ENCODE results near the gene REC114.
A peak's percentile ranks its signal among the peaks of the same experiment; 100 is the strongest.
"Not testable (repeated sequence)": the region's sequence is repeated elsewhere in the genome, so short reads cannot be mapped to it uniquely, and the experiment has no call there.

Gene REC114

DNA sequence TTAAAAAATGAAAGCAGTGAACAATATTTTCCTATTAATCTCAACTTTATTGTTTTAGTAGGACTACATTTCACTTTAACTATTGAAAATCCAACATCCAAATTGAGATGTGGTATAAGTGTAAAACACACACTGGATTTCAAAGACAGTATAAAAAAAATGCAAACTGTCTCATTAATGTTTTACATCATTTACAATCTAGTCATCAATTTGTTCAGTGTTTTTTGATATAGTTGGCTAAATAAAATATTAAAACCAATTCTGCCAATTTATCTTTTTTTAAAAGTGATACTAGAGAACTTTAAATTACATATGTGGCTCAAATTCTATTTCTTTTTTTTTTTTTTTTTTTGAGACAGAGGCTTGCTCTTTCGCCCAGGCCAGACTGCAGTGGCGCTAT, 95.2 kb downstream of the REC114 start:
- no peak for DNase-seq

DNA sequence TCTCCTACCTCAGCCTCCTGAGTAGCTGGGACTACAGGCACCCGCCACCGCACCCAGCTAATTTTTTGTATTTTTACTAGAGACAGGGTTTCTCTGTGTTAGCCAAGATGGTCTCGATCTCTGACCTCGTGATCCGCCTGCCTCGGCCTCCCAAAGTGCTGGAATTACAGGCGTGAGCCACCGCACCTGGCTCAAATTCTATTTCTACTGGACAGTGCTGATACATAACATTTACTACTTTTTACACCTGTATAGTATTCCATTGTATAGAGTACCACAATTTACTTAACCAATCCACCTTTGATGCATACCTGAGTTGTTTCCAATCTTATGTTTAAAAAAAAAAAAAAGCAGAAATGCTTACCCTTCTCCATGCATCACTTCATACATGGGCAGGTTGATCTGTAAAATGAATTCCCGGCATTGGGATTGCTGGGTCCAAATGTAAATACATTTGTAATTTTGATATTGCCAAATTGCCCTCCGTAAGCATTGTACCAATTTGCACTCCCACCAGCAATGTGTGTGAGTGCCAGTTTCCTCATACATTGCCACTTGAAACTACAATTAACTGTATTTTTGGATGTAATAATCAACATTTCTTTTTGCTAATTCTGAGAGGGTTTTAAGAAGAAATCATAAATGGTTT, 95.7 kb downstream of the REC114 start:
- DNase-seq = no peak

DNA sequence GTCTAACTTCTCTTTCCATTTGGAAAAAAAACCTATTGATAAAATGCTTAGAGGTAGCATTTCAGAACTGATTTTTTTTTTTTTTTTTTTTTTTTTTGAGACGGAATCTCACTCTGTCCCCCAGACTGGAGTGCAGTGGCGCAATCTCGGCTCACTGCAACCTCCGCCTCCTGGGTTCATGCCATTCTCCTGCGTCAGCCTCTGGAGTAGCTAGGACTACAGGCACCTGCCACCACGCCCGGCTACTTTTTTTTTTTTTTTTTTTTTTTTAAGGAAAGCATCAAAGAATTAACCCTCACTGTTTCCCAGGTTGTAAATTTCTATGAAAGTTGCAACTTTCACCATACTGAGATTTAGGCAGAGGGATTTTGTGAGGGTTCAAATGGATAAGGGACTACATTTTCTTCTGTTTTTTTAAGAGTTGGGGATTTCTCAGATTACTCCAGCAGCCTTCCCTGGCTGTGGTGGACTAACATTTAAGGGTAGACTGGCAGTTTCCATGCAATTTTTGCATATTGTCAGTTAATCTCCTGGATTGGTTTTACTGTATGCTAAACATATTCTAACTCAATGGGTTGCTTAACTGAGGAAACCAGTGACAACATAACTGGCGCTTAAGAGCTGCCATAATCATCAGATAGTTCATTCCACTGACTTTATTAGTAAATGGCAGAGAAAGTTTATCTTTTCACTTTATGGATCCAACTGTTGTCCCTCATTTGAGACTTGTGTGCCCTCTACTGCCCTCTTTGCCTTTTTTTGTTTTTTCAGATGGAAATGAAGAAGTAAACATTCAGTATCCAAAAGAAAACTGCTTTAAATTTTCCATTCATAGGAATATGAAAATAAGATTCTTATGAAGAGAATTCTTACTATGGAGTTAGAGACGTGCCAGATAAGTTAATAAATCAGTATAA, 96.5 kb downstream of the REC114 start:
- DNase-seq = no peak

DNA sequence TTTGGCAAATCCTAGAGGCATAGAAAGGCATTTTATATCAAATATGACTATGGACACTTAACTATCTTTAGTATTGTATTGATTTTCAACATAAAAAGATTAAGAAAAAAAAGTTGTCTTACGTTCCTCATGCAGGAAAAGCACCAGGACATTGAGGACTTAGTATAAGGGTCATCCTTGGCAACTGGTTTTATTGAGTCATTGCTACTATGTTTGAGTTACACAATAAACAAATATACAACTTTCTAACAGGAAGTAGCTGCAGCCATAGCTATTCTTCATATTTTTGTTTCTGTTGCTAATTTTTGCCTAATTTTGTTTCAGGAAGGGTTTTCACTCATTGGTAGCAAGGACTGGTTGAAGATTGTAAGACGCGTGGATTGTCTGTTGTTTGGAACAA, 97.2 kb downstream of the REC114 start:
- DNase-seq = no peak

DNA sequence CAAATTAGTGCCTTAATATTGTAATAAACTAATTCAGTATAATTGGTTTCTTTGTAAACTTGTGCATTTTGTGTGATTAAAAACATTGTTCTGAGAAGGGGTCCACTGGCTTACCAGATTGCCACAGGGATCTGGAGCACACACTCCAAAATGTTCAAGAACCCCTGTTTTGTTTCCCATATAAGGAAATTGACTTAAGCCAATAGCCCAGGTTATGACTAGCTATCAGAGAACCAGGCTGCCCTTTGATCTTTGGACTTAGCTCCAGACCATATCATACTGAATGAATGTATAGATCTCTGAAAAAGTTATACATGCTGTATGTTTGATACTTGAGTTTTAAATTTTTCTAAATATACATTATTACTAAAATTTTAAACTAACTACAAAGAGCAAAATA, 98.5 kb downstream of the REC114 start:
- DNase-seq = no peak

DNA sequence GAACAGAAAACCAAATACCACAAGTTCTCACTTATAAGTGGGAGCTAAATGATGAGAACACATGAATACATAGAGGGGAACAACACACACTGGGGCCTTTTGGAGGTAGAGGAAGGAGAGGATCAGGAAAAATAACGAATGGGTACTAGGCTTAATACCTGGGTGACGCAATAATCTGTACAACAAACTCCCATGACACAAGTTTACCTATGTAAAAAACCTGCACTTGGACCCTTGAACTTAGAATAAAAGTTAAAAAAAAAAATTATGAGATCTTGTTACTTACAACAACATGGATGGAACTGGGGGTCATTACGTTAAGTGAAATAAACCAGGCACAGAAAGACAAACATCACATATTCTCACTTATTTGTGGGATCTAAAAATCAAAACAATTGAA, 106.0 kb downstream of the REC114 start:
- not testable (repeated sequence) for DNase-seq

DNA sequence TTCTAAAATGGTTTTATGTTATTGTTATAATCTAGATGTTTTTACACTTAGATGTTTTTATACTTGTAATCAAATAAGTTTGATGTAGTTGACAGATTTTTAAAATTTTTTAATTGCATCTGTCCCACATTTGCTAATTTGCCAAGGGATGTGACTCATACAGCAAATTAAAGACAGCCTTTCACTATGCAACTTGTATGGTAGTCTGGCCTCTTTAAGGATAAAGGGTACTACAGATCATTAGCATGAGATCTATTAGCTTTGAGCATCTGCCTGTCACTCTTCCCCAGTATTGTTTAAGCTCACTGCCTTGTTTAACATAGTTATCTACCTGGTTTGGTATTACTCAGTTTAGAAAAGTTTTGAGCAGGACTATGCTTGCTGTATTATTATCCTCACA, 107.2 kb downstream of the REC114 start:
- DNase-seq = no peak

DNA sequence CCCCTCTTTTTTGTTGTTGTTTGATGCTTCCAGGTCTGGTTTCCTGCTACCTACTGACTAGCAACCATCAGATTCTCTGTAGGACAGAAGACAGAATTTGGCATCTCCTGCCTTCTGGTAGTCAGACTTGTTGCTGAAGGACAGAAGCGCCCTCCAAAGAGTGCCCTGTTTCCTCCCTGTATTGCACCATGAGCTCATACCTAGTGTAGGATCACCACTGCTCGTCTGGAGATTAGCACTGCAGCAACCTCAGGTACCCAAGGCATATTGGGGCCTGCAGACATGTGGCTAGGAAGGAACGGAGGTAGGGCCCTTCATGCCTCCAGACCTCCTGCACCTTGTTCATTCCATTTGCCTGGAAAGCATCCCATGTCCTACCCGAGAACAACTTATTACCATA, 112.1 kb downstream of the REC114 start:
- no peak for DNase-seq

DNA sequence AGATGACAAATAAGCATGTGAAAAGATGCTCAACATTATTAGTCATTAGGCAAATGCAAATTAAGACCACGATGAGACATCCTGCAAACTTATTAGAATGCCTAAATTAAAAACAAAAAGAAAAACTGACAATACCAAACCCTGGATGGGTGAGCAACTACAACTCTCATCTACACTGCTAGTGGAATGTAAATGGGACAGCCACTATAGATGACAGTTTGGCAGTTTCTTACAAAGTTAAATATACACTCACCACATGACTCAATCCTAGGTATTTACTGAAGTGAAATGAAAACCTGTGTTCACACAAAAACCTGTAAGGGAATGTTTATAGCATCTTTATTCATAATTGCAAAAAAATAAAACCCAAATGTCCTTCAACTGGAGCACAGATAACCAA, 115.6 kb downstream of the REC114 start:
- no peak for DNase-seq

DNA sequence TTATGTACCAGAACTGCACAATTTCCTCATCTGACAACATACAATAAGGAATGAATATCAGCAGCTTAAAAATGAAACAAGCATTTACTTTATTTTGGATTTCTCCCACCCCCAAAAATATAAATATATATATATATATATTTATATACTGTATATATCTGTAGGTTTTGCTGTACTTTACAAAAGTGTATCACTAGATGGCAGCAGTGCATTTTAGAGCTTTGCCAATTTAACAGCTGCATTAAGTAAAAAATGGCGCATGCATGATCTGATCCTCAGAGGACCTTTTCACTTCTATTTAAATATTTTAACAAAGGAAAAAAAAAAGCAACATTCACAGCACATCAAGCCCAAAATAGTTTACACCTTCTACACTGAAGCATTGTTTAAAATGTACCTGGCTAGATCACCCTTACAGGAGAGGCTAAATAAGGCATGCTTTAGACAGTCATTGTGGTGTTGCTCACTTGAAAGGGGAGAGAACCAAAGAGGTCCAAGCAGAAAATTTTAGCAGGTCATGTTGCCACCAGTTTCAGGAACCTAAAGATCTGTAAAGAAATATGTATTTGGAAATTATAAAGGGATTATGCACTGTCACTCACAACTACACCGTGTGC, 117.6 kb downstream of the REC114 start:
- DNase-seq = peak; percentile 88

DNA sequence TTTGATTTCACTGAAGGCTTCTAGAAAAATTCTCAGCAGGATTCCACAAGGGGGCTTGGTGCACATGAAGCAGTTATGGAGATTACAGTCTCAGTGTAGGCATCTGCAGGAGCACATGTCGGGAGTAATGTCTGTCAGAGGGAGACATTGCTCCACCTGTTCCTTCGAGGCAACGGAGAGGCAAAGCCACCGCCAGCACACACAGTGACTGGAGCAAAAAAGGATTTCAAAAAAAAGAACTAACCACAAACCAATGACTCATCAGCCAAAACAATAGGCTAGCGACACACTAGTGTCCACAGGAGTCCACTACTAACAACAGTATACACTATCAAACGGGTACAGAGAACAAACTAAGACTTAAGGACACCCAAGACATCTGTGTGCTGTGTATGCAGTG, 121.3 kb downstream of the REC114 start:
- DNase-seq = peak; percentile 79

DNA sequence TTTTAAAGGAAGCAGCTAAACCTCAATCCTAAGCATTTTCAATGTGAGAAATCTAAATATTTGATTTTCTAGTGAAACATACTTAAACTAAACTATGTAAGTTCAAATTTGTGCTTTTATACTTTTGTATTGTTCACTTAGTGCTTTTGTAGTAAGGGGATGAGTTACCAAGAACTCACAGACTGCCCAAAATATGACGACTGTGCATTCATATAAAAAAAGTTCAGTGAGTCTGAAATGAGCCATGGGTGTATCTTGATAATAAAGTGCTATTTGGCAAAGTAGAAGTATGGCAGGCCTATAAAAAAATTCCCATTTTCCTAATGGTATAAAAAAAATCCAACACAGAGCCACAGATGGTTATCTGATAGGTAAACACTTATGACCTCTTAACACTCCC, 124.1 kb downstream of the REC114 start:
- no peak for DNase-seq

DNA sequence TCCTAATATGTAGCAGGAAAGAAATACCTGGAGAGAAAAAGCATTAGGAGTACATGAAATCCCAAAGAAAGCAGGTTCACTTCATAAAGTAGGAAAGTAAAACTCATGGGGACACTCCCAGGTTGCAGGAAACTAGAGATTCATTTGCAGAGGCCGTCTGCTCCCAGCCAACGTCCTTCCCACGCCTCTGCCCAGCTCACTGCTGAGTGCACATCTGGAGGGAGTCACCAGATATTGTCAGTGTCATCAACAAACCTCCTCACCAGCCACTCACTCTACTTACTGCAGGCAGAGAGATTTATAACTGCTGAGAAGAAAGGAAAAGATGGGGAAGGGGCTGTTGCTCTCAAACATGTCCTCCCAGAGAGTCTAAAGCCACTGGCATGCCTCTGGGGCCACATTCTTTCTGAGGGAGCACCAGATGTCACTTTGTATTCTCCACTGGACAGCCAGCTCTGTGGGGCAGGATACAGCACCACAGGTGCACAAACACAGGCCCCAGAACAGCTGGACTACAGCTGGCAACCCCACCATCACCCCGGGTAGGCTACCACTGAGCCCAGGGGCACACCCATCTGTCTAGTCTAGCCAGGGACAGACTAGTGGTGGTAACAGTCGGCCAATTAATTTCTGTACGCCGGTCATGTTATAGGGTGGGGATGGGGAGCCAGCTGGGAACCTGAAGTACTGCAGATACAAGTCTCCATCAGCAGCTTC, 125.8 kb downstream of the REC114 start:
- no peak for DNase-seq

DNA sequence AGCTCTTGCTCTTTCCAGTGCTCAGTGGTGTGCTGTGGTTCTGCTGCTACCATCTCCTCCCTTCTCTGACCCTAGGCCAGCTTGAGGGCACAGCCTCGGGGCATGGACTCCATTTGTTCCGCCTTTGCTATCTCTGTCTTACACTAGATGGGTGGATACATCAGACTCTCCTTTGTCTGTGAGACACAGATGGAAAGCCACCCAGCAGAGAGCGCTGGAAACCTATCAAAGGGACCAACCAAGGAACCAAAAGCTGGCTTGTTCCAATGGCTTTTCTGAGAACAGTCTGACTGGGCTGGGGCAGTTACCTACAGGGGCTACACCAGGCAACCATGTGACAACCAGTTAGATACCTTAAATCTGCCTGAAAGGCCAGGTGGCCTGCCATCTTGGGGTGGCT, 126.4 kb downstream of the REC114 start:
- peak; percentile 84 for DNase-seq

DNA sequence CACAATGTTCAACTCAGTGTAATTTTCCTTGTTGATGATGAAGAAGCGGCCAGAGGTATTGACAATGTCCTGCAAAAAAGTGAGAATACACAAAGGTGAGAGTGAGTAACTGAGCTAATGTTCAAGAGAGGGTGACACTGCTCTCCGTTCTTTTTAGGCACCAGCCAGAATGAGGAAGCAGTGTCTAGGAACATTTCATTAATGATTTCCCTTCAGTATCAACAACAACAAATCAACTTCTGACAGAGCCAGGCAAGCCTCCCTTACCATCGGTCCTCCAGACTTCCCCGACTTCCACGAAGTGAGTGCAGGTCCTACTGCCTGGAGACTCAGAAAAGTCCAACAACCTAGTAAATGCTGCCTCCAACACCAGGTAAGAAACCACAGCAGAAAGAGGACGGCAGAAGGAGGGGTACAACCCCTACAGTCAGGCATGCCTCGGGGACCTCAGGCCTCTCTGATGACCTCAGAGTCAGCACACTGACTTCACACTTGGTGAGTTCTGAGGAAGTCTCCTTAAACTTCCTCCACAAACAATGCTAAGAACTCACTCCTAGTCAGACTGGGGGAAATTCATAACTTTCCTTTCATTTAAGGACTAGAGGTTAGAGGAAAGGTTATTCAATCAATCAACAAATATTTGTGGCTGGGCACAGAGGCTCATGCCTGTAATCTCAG, 127.5 kb downstream of the REC114 start:
- no peak for DNase-seq

DNA sequence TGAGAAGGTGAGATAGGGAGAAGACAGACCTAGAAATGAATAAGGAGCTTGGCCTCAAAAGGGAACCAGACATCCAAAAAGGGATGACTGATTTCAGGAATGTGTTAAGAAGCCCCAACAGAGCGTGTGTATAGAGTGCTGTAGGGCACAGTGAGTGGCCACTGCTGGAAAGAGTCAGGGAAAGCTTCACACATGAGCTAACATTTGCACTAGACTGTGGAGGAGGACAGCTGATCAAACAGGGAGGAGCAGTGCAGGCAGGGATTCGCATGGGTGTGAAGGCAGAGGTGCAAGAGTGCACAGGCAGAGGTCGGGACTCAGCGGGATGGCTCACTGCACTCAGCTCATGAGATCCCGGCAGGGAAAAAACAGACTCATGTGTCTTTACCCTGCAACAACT, 128.4 kb downstream of the REC114 start:
- DNase-seq = no peak

DNA sequence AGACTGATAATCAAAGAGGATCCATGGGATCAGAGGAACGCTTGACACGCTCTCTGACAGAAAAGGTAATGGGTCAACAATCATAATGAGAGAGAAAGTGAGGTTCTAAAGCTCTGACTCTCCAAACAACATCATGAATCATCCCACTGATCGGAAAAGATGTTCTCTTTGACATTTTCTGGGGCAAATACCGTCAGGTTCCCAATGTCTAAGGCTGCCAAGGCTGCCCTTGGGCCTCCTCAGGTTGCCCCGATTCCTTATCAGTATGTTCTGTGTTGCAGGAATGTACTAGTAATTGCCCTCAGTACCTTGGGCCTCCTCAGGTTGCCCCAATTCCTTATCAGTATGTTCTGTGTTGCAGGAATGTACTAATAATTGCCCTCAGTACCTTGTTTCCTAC, 129.3 kb downstream of the REC114 start:
- no peak for DNase-seq

DNA sequence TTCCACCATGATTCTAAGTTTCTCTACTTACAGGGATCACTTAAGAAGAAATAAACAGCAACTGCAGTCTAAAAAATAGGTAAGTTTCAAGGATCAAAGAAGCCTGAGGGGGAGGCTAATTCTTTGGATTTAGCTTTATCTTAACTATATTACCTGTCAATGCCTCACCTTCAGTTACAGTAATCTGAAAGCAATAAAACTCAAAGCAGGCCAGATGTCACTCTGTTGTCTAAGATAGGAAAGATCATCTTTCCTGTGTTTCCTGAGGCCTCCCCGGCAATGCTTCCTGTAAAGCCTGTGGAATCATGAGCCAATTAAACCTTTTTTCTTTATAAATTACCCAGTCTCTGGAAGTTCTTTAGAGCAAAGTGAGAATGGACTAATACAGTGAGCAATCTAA, 130.1 kb downstream of the REC114 start:
- no peak for DNase-seq

DNA sequence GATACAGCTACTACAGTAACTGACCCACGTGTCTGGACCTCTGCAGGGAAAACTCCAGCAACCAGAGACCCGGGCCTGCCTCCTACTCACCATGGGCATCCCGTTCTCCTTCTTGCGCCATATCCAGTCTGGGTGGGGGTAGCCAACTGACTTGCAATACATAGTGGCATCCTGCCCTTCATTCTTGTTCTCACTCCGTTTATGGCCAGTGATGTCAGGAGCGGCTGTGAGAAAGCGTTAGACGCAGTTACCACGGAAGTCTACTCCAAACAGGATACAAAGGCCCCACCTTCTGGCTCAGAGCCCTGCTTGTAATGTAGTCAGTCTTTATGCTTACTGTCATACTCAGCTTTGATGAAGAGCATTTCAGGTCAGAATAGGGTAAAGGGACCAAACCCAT, 130.6 kb downstream of the REC114 start:
- DNase-seq = no peak

DNA sequence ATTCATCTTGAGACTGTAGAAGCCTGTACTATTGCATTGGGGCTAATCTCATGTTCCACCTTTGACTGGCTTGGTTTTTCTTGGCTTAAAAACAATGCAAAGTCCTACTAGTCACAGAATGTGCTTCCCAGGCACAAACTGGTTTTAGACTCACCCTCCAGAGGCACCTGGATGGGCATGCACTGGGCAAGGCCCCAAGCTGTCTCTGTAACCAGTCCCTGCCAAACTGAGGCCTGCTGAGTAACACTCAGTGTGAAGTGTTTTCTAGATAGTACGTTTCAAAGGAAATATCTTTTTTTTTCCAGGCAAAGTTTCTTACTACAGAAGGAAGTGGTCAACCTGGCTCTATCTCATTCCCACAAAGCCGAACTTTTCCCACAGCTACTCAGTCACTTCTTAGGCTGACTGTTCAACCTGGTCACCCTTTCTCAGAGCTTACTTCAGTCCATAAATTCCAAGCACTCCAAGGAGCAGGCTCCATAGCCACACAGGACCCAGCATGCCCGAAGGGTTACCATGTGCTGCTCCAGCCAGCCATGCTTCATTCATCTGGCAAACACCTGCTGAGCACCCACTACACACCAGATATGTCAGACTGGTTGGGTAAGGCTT, 132.8 kb downstream of the REC114 start:
- no peak for DNase-seq

DNA sequence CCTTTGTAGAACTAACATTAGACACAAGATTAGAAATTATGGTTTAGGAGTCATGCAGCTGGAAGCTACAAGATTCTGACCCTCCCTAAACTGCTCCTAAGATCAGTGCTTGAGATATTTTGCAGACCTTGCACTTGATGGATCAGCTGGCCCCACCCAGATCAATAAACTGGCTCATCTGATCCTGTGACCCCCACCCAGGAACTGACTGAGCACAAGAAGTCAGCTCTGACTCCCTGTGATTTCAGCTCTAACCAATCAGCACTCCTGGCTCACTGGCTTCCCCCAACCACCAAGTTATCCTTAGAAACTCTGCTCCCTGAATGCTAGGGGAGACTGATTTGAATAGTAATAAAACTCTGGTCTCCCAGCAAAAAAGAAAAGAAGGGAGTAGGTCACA, 134.6 kb downstream of the REC114 start:
- DNase-seq = not testable (repeated sequence)

DNA sequence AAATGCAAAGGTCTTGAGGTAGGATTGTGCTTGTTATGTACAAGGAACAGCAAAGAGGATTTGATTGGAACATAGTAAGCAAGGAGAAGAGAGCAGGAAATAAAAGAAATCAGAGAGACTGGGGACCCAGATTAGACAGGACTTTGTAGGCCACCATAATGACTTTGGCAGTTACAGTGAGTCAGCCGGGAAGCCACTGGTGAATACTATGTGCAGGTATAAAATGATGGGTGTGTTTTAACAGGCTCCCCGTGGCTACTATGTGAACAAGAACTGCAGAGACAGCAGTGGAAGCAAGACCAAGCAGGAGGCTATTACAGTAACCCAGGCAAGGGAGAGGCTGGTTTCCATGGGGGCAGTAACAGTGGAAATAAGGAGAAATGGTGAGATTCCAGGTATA, 135.1 kb downstream of the REC114 start:
- DNase-seq = no peak

Measured in hematopoietic multipotent progenitor cell treated with erythropoietin and hydrocortisone succinate and interleukin-3 and kit ligand, for 6 days (in vitro differentiated cells).